WTC11 (cell line): Measurements from ENCODE around the gene GYS1. TPM values are rescaled to one million over a fixed set of nuclear protein-coding genes. Genes with fewer than 3 reads are reported as not detected.

Experiments
- ATAC-seq: fragments of 200-7000 bp; cut with Tn5 transposase; 2 replicates; pipeline ENCODE4 v1.10.0; 2021; ENCODE audit warnings: mild to moderate bottlenecking, moderate library complexity
- CTCF ChIA-PET: fragments of 300-600 bp; sonication (Branson Sonifier 250); formaldehyde crosslinking; loops from one replicate; lab custom pipeline; 2021; ENCODE audit warnings: antibody characterized with exemption; lab: Charles Lee
- POLR2A ChIA-PET: fragments of 350-600 bp; sonication (Branson Sonifier 250); formaldehyde crosslinking; loops from one replicate; lab custom pipeline; 2021; ENCODE audit warnings: antibody characterized with exemption; lab: Charles Lee
- DNase-seq: peaks from one replicate; pipeline ENCODE4 v3.0.0; 2021; ENCODE audit warnings: low spot score
- H3K27ac Mint-ChIP-seq: 2 replicates; pipeline ENCODE4 v1.8.0; 2021; ENCODE audit warnings: mixed read lengths
- H3K27me3 Mint-ChIP-seq: 2 replicates; pipeline ENCODE4 v1.8.0; 2021; ENCODE audit warnings: low read depth, mild to moderate bottlenecking, moderate library complexity, mixed read lengths
- H3K36me3 Mint-ChIP-seq: 2 replicates; pipeline ENCODE4 v1.8.0; 2021; ENCODE audit warnings: mixed read lengths
- H3K4me1 Mint-ChIP-seq: 2 replicates; pipeline ENCODE4 v1.8.0; 2022; ENCODE audit warnings: mixed read lengths
- H3K4me3 Mint-ChIP-seq: 2 replicates; pipeline ENCODE4 v1.8.0; 2021; ENCODE audit warnings: mild to moderate bottlenecking, moderate library complexity, mixed read lengths
- H3K9me3 Mint-ChIP-seq: 2 replicates; pipeline ENCODE4 v1.8.0; 2021; ENCODE audit warnings: mixed read lengths
- CBFB ChIP-seq: sonication (generic); formaldehyde crosslinking; IDR thresholded peaks from 2 replicates; pipeline ENCODE4 v1.8.1; 2022; ENCODE audit warnings: mild to moderate bottlenecking, low read depth, missing genetic modification reagents
- CREB1 ChIP-seq: sonication (generic); formaldehyde crosslinking; IDR thresholded peaks from 2 replicates; pipeline ENCODE4 v1.8.0; 2023; ENCODE audit warnings: mild to moderate bottlenecking, missing genetic modification reagents
- CREM ChIP-seq: sonication (generic); formaldehyde crosslinking; IDR thresholded peaks from 2 replicates; pipeline ENCODE4 v1.8.1; 2022; ENCODE audit warnings: mild to moderate bottlenecking, missing genetic modification reagents, moderate library complexity
- FOXP4 ChIP-seq: sonication (generic); formaldehyde crosslinking; IDR thresholded peaks from 2 replicates; pipeline ENCODE4 v1.8.0; 2022; ENCODE audit warnings: mild to moderate bottlenecking, missing genetic modification reagents
- GABPB1 ChIP-seq: sonication (generic); formaldehyde crosslinking; IDR thresholded peaks from 2 replicates; pipeline ENCODE4 v1.8.1; 2023; ENCODE audit warnings: mild to moderate bottlenecking, missing genetic modification reagents
- IRF1 ChIP-seq: sonication (generic); formaldehyde crosslinking; IDR thresholded peaks from 2 replicates; pipeline ENCODE4 v1.8.0; 2023; ENCODE audit warnings: missing genetic modification reagents
- MYBL2 ChIP-seq: sonication (generic); formaldehyde crosslinking; IDR thresholded peaks from 2 replicates; pipeline ENCODE4 v1.8.1; 2023; ENCODE audit warnings: mild to moderate bottlenecking, moderate library complexity, missing genetic modification reagents
- PRRX2 ChIP-seq: fragments of 250-450 bp; sonication (Bioruptor Pico); IDR thresholded peaks from 2 replicates; pipeline ENCODE4 v1.8.0; 2021; ENCODE audit warnings: mild to moderate bottlenecking
- SMAD3 ChIP-seq: sonication (generic); formaldehyde crosslinking; IDR thresholded peaks from 2 replicates; pipeline ENCODE4 v1.8.0; 2022; ENCODE audit warnings: missing genetic modification reagents, mild to moderate bottlenecking, borderline replicate concordance
- ZNF121 ChIP-seq: sonication (generic); formaldehyde crosslinking; IDR thresholded peaks from 2 replicates; pipeline ENCODE4 v1.8.0; 2023; ENCODE audit warnings: missing genetic modification reagents
- ZNF219 ChIP-seq: sonication (generic); formaldehyde crosslinking; IDR thresholded peaks from 2 replicates; pipeline ENCODE4 v1.8.0; 2023; ENCODE audit warnings: missing genetic modification reagents, mild to moderate bottlenecking, borderline replicate concordance
- ZNF232 ChIP-seq: sonication (generic); formaldehyde crosslinking; IDR thresholded peaks from 2 replicates; pipeline ENCODE4 v1.8.0; 2022; ENCODE audit warnings: mild to moderate bottlenecking, missing genetic modification reagents
- ZNF396 ChIP-seq: fragments of 250-450 bp; sonication (Bioruptor Pico); IDR thresholded peaks from 2 replicates; pipeline ENCODE4 v1.8.0; 2021; ENCODE audit warnings: mild to moderate bottlenecking, moderate library complexity, borderline replicate concordance
- total RNA-seq: library from RNA; stranded (reverse); gene quantifications from 3 replicates; pipeline ENCODE4 v1.2.3, GENCODE V29; 2021
- TF ChIP-seq, protein P1 (sequence below): fragments of 250-450 bp; sonication (Bioruptor Pico); IDR thresholded peaks from 2 replicates; pipeline ENCODE4 v1.9.0; 2021; ENCODE audit warnings: mild to moderate bottlenecking, borderline replicate concordance
- TF ChIP-seq, protein P2 (sequence below): sonication (generic); formaldehyde crosslinking; IDR thresholded peaks from 2 replicates; pipeline ENCODE4 v1.8.0; 2022; ENCODE audit warnings: missing genetic modification reagents
- TF ChIP-seq, protein P3 (sequence below): sonication (generic); formaldehyde crosslinking; IDR thresholded peaks from 2 replicates; pipeline ENCODE4 v1.8.0; 2023; ENCODE audit warnings: missing genetic modification reagents, mild to moderate bottlenecking, borderline replicate concordance

Gene GYS1
- total RNA-seq, 1 experiment from 2014 or later, result 52.0 TPM

- Mint-ChIP-seq H3K27me3 (no peaks in the 10 kb centered on the region), H3K4me3 (no peak overlapping the region), H3K36me3 (peaks cover 14% of the 10 kb centered on the region), H3K9me3 (no peaks in the 10 kb centered on the region), H3K27ac (no peak overlapping the region)
- no peak for DNase-seq
- TF ChIP-seq FOXP4, result no peak
- no peak for TF ChIP-seq IRF1
- no peak for TF ChIP-seq SMAD3 (CRISPR knock-in tag)
- no peak for TF ChIP-seq PRRX2 (CRISPR knock-in tag)
- TF ChIP-seq, protein P1, sequence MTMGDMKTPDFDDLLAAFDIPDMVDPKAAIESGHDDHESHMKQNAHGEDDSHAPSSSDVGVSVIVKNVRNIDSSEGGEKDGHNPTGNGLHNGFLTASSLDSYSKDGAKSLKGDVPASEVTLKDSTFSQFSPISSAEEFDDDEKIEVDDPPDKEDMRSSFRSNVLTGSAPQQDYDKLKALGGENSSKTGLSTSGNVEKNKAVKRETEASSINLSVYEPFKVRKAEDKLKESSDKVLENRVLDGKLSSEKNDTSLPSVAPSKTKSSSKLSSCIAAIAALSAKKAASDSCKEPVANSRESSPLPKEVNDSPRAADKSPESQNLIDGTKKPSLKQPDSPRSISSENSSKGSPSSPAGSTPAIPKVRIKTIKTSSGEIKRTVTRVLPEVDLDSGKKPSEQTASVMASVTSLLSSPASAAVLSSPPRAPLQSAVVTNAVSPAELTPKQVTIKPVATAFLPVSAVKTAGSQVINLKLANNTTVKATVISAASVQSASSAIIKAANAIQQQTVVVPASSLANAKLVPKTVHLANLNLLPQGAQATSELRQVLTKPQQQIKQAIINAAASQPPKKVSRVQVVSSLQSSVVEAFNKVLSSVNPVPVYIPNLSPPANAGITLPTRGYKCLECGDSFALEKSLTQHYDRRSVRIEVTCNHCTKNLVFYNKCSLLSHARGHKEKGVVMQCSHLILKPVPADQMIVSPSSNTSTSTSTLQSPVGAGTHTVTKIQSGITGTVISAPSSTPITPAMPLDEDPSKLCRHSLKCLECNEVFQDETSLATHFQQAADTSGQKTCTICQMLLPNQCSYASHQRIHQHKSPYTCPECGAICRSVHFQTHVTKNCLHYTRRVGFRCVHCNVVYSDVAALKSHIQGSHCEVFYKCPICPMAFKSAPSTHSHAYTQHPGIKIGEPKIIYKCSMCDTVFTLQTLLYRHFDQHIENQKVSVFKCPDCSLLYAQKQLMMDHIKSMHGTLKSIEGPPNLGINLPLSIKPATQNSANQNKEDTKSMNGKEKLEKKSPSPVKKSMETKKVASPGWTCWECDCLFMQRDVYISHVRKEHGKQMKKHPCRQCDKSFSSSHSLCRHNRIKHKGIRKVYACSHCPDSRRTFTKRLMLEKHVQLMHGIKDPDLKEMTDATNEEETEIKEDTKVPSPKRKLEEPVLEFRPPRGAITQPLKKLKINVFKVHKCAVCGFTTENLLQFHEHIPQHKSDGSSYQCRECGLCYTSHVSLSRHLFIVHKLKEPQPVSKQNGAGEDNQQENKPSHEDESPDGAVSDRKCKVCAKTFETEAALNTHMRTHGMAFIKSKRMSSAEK (CRISPR knock-in tag), result no peak
- TF ChIP-seq ZNF219 (CRISPR knock-in tag), result no peak
- TF ChIP-seq, all 79 proteins: peak for 0
- ATAC-seq, result no peak
- POLR2A ChIA-PET, result interaction anchor here (0.6 kb wide), 1 partner anchor 124 kb away, joined by 3 read pairs; no protein-coding TSS in a partner anchor
- no peaks in the 10 kb centered on the region for H3K4me1 Mint-ChIP-seq
- CTCF ChIA-PET, result no interaction called here
These were observed 70.3 kb downstream of the GYS1 start for GRCh38 chr19:48922548-48923490.

GRCh38 chr19:48921721-48922500, 71.2 kb downstream of the GYS1 start:
- H3K36me3 Mint-ChIP-seq, result peaks cover 14% of the 10 kb centered on the region
- ChIA-PET CTCF (no interaction called here), POLR2A (interaction anchor here (0.6 kb wide), 1 partner anchor 123 kb away, joined by 3 read pairs; no protein-coding TSS in a partner anchor)
- ATAC-seq (no peak), DNase-seq (no peak)
- peak overlapping the region; percentile 19; the same call in 1 of the 2 replicates for H3K27ac Mint-ChIP-seq
- no peak overlapping the region for H3K4me3 Mint-ChIP-seq
- no peaks in the 10 kb centered on the region for H3K4me1 Mint-ChIP-seq
- no peaks in the 10 kb centered on the region for H3K9me3 Mint-ChIP-seq
- no peaks in the 10 kb centered on the region for H3K27me3 Mint-ChIP-seq
- TF ChIP-seq, protein P2, sequence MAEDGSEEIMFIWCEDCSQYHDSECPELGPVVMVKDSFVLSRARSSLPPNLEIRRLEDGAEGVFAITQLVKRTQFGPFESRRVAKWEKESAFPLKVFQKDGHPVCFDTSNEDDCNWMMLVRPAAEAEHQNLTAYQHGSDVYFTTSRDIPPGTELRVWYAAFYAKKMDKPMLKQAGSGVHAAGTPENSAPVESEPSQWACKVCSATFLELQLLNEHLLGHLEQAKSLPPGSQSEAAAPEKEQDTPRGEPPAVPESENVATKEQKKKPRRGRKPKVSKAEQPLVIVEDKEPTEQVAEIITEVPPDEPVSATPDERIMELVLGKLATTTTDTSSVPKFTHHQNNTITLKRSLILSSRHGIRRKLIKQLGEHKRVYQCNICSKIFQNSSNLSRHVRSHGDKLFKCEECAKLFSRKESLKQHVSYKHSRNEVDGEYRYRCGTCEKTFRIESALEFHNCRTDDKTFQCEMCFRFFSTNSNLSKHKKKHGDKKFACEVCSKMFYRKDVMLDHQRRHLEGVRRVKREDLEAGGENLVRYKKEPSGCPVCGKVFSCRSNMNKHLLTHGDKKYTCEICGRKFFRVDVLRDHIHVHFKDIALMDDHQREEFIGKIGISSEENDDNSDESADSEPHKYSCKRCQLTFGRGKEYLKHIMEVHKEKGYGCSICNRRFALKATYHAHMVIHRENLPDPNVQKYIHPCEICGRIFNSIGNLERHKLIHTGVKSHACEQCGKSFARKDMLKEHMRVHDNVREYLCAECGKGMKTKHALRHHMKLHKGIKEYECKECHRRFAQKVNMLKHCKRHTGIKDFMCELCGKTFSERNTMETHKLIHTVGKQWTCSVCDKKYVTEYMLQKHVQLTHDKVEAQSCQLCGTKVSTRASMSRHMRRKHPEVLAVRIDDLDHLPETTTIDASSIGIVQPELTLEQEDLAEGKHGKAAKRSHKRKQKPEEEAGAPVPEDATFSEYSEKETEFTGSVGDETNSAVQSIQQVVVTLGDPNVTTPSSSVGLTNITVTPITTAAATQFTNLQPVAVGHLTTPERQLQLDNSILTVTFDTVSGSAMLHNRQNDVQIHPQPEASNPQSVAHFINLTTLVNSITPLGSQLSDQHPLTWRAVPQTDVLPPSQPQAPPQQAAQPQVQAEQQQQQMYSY (CRISPR knock-in tag), result no peak
- TF ChIP-seq, protein P3, sequence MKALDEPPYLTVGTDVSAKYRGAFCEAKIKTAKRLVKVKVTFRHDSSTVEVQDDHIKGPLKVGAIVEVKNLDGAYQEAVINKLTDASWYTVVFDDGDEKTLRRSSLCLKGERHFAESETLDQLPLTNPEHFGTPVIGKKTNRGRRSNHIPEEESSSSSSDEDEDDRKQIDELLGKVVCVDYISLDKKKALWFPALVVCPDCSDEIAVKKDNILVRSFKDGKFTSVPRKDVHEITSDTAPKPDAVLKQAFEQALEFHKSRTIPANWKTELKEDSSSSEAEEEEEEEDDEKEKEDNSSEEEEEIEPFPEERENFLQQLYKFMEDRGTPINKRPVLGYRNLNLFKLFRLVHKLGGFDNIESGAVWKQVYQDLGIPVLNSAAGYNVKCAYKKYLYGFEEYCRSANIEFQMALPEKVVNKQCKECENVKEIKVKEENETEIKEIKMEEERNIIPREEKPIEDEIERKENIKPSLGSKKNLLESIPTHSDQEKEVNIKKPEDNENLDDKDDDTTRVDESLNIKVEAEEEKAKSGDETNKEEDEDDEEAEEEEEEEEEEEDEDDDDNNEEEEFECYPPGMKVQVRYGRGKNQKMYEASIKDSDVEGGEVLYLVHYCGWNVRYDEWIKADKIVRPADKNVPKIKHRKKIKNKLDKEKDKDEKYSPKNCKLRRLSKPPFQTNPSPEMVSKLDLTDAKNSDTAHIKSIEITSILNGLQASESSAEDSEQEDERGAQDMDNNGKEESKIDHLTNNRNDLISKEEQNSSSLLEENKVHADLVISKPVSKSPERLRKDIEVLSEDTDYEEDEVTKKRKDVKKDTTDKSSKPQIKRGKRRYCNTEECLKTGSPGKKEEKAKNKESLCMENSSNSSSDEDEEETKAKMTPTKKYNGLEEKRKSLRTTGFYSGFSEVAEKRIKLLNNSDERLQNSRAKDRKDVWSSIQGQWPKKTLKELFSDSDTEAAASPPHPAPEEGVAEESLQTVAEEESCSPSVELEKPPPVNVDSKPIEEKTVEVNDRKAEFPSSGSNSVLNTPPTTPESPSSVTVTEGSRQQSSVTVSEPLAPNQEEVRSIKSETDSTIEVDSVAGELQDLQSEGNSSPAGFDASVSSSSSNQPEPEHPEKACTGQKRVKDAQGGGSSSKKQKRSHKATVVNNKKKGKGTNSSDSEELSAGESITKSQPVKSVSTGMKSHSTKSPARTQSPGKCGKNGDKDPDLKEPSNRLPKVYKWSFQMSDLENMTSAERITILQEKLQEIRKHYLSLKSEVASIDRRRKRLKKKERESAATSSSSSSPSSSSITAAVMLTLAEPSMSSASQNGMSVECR (CRISPR knock-in tag), result no peak
- TF ChIP-seq CREB1 (CRISPR knock-in tag), result no peak
- no peak for TF ChIP-seq CREM (CRISPR knock-in tag)
- TF ChIP-seq MYBL2 (CRISPR knock-in tag), result no peak
- no peak for TF ChIP-seq ZNF232 (CRISPR knock-in tag)
- no peak for TF ChIP-seq CBFB
- TF ChIP-seq GABPB1 (CRISPR knock-in tag), result no peak
- TF ChIP-seq SMAD3 (CRISPR knock-in tag), result no peak
- no peak for TF ChIP-seq ZNF396
- TF ChIP-seq ZNF121 (CRISPR knock-in tag), result no peak
- TF ChIP-seq ZNF219 (CRISPR knock-in tag), result no peak
